Measurements from ENCODE around the gene SKAP2.

The SKAP2 gene

DNA sequence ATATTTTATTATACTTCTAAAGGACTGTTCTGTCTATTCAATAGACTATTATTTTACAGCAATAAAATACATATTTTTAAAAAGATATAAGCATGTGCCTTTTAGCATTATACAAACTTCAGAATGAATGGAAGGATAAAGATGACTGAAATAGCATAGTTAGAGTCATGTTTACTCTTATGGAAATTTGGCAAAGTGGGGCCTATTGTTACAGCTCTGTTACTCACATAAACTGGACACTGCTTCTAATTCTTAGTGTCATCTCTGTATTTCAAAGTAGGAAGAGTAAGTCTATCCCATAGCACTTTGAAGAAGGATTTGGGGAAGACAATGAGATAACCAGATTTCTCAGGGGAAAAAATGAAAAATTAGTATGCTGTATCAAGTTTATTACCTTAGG, 168.2 kb downstream of the SKAP2 start:
- no peak for DNase-seq (ENCODE audit: low read depth in 2 of 2)

GRCh38 chr7:26694713-26695112, 169.7 kb downstream of the SKAP2 start:
- no peak for DNase-seq (ENCODE audit: low read depth in 2 of 2)

GRCh38 chr7:26694141-26694540, 170.2 kb downstream of the SKAP2 start:
- DNase-seq (ENCODE audit: low read depth in 2 of 2) = no peak

GRCh38 chr7:26691886-26692285, 172.5 kb downstream of the SKAP2 start:
- DNase-seq (ENCODE audit: low read depth in 2 of 2) = no peak

DNA sequence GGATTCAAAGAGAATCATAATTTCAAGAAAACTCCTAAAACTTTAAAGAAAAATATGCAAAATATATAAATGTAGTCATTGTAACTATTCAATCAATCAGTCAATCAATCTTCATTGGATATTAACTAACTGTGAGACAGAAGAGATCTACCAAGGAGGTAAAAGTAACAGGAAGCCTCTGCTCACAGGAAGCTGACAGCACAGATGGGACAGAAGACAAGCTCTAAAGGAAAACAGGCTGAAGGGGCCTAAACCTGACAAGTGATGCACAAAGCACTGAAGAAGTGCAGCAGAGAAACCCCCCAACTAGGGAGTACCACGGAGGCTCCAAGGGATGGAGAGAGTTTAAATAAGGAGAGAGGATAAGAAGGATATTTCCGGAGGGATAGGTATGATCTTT, 173.0 kb downstream of the SKAP2 start:
- DNase-seq (ENCODE audit: low read depth in 2 of 2) = no peak

GRCh38 chr7:26690135-26690805, 174.1 kb downstream of the SKAP2 start:
- no peak for DNase-seq (ENCODE audit: low read depth in 2 of 2)

- no peak for DNase-seq (ENCODE audit: low read depth in 2 of 2)
Measured at GRCh38 chr7:26688936-26689506, 175.4 kb downstream of the SKAP2 start.

DNA sequence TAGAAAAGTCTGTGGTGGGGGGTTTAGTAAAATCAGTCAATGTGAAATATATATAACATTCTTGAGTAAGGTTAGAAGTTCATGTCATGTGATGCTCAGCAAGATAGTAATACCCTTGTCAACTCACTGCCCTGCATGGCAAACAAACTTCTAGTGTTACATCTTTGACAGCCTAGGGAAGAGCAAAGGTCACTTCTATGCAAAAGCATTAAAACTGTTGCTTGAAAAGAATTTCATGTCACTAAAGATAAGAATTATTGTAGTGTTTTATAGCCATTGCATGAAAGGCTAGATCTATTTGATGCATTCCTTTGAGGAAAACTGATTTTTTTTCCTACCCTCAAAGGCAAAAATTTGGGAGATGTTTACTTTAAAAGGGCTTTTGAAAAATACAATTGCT, 176.0 kb downstream of the SKAP2 start:
- no peak for DNase-seq (ENCODE audit: low read depth in 2 of 2)

DNA sequence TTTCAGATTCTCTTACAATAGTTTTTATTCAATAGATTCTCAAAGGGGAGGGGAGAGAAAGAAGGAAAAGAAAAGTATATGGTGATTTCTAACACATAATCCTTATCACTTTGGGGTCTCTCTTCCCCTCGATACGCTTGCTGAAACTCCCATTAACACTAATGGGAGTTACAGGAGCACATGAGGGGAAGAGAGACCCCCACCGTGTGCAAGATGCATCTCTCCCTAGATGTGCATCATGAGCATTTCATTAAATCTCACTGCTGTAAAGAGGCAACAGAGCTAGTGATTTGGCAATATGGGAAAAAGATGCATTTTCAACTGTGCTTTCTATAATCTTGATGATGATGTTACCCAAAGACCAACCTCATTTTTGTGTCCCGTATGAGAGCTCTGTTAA, 177.4 kb downstream of the SKAP2 start:
- DNase-seq (ENCODE audit: low read depth in 2 of 2) = no peak

- no peak for DNase-seq (ENCODE audit: low read depth in 2 of 2)
Measured at GRCh38 chr7:26686448-26686981, 177.9 kb downstream of the SKAP2 start.

GRCh38 chr7:26685606-26686005, 178.8 kb downstream of the SKAP2 start:
- DNase-seq (ENCODE audit: low read depth in 2 of 2) = no peak

DNA sequence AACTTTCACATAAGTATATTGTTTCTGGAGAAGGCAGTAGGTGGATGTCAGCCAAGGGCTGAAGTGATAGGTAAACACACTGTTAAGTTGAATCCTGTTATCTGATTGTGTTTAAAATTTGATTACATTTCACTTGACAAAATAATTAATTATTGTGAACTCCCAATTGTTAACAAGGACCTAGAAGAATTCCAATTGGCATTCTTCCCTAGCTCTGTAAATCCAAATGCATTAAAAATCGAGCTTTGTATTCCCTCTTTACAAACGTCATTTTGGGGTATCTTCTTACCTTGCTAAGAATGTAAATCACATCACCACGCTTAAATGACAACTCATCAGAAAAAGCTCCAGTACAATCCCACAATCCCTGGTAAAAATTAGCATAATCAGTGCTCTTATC, 179.9 kb downstream of the SKAP2 start:
- no peak for DNase-seq (ENCODE audit: low read depth in 2 of 2)

DNA sequence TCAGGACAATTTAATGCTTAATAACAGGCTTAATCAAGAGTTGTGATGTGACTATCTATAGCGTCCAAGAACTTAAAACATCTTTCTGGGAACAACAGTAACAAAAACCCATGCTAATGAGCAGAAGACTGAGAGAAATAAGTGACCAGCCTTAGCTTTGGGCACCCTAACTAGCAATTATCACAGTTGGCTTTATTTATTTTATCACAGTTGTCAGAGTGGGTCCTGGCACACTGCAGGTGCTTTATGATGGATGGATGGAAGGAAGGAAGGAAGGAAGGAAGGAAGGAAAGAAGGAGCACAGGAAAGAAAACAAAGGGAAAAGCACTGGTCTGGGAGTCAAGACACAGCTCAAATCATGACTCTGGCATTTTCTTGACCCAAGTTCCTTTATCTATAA, 181.1 kb downstream of the SKAP2 start:
- DNase-seq (ENCODE audit: low read depth in 2 of 2) = no peak

DNA sequence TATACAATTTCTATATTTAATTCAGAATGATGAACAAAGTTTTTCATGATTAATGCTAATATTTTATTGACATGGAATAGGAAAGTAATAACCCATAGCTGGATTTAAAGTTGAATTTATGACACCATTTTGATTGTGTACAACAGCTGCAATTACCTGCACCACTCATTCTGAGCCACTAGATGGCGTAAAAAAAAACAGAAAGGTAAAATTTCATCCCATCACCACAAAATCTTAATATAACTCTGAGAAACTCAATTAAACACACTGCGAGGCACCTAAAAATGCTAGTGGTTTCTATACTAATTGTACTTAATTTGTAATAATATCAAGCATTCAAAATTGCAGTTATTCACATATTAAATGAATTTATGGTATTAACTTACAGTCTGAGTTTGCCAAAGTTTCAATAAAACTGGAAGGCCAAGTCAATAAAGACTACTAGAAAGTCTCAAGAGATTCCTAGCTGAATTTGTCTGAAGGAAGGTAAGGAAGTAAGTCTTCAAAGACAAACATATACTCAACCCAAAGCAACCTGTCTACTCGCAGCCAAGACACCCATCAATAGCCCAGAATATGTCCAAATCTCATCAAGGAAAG, 182.5 kb downstream of the SKAP2 start:
- no peak for DNase-seq (ENCODE audit: low read depth in 2 of 2)

GRCh38 chr7:26680587-26680986, 183.8 kb downstream of the SKAP2 start:
- no peak for DNase-seq (ENCODE audit: low read depth in 2 of 2)

DNA sequence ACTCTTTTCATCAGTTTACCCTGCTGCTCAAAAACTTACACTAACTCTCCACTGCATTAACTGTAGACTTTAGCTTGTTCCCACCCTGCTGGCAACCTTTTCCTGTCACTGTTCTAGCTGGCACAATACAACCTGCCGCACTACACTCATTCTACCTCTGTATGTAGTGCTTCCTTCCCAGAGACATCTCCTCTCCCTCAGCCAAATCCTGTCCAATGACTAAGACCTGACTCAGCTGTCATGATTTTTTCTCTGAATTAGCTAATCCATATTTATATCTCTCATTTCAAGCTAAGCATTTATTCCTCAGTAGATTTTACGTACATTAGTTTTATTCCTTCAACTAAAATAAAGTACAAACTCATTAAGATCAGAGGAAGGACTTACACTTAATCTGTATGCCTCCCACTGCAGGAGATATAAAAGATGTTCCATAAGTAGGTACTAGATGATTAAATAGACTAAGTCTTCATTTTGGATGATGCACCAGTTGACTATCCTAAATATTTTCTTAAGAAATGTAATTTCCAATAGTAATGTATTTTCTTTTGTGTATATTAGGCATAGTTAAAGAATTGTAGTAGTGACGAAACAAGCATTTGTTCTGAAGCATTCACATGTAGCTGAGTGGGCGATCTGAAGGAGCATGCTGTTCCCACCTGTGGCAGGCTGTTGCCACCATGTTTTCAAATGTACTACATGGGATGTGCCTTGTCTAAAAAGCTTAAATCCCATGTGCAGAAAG, 189.1 kb downstream of the SKAP2 start:
- DNase-seq (ENCODE audit: low read depth in 2 of 2) = no peak

- no peak for DNase-seq (ENCODE audit: low read depth in 2 of 2)
Measured at GRCh38 chr7:26673858-26674257, 190.5 kb downstream of the SKAP2 start.

GRCh38 chr7:26673271-26673670, 191.1 kb downstream of the SKAP2 start:
- DNase-seq (ENCODE audit: low read depth in 2 of 2) = no peak

GRCh38 chr7:26670841-26671240, 193.5 kb downstream of the SKAP2 start:
- no peak for DNase-seq (ENCODE audit: low read depth in 2 of 2)

GRCh38 chr7:26670290-26670689, 194.1 kb downstream of the SKAP2 start:
- DNase-seq (ENCODE audit: low read depth in 2 of 2) = no peak

DNA sequence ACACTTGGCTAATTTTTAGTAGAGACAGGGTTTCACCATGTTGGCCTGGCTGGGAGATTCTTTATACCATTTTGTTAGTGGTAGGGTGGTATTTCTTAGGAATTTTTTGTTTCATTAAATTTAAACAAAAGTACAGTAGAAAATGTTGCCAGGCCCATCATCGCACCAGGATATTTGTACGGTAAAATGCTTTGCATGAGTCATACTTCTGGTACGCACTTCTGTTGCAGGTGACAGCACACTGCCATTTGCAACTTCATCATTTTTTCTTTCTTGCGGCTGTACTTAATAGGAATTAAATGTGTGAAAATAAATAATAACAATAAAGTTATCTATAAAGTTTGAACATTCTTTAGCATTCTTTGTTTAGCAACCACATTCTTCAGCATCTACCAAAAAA, 195.6 kb downstream of the SKAP2 start:
- no peak for DNase-seq (ENCODE audit: low read depth in 2 of 2)

- peak in 1 of 2 donors; percentile 7 for DNase-seq (ENCODE audit: low read depth in 2 of 2)
Measured at GRCh38 chr7:26667514-26668133, 196.8 kb downstream of the SKAP2 start.
